A549 treated with AZD9567 at 1 μM for 4 hours (cell line): Measurements from ENCODE around the gene SPRED2. TPM values are rescaled to one million over a fixed set of nuclear protein-coding genes. Genes with fewer than 3 reads are reported as not detected.

ENCODE experiments used
- total RNA-seq: library from RNA; stranded (reverse); fragments of 200-300 nt; extraction: Qiagen RNA extraction; gene quantifications from 5 replicates; pipeline ENCODE4 v1.2.3, GENCODE V29; 2022; ENCODE audit not compliant: insufficient read depth

Gene SPRED2, protein sequence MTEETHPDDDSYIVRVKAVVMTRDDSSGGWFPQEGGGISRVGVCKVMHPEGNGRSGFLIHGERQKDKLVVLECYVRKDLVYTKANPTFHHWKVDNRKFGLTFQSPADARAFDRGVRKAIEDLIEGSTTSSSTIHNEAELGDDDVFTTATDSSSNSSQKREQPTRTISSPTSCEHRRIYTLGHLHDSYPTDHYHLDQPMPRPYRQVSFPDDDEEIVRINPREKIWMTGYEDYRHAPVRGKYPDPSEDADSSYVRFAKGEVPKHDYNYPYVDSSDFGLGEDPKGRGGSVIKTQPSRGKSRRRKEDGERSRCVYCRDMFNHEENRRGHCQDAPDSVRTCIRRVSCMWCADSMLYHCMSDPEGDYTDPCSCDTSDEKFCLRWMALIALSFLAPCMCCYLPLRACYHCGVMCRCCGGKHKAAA
- 27.7 to 32.7 TPM (median 31.7 TPM) in 5 replicates for total RNA-seq

GRCh38 chr2:65432227-65433190, at the start of gene SPRED2:
TSS of gene SPRED2 (minus strand) at chr2:65432599. CDS start at chr2:65431987, 612 bp downstream.

Other genes starting within 250 kb of the SPRED2 start
- 141 to 204 TPM (median 164 TPM) in 5 replicates for gene ACTR2, start 204.8 kb downstream of the SPRED2 start, total RNA-seq